Small intestine (tissue), 4 donors: ENCODE results near the gene ETNPPL. TPM values are rescaled to one million over a fixed set of nuclear protein-coding genes. Genes with fewer than 3 reads are reported as not detected.

Experiments
- polyA plus RNA-seq, 4 donors: library from polyadenylated mRNA; stranded (reverse) in 3 of 4; unstranded in 1 of 4; fragments of 200-250 nt in 3 of 4; fragments of 120-200 nt in 1 of 4; gene quantifications; one replicate each; pipeline versions ENCODE4 v1.2.1 to v1.2.3, GENCODE V29; 2013
- donor health status: healthy with polysubstance abuse.
- donor health status: Bipolar disorder and iron deficiency.
- donor health status: healthy.

Gene ETNPPL
- polyA plus RNA-seq, 4 donors: 0.39 to 0.45 TPM; not detected in 2

Other genes starting within 250 kb of the ETNPPL start
- gene RPL34, start 142.5 kb downstream of the ETNPPL start, polyA plus RNA-seq: 1,000 to 10,000 TPM; 3,242 to 5,968 (median 4,787) TPM
- gene OSTC, start 112.5 kb downstream of the ETNPPL start, polyA plus RNA-seq: 100 to 1,000 TPM in 3 of 4 donors, 10 to 100 TPM in 1; 92.4 to 270 (median 172) TPM